Activated B cell treated with CpG ODN at 0.5 μM for 24 hours (primary cell): ENCODE results near the gene LGI2. TPM values are rescaled to one million over a fixed set of nuclear protein-coding genes. Genes with fewer than 3 reads are reported as not detected.

Source experiments
- ATAC-seq: fragments of 200-7000 bp; cut with Tn5 transposase; one replicate; pipeline ENCODE4 v1.10.0; 2021; ENCODE audit warnings: low read depth, mild to moderate bottlenecking, moderate library complexity
- CTCF ChIA-PET: fragments of 350-600 bp; sonication (Branson Sonifier 250); formaldehyde crosslinking; loops from one replicate; lab custom pipeline; 2021; ENCODE audit warnings: antibody characterized with exemption; lab: Charles Lee
- POLR2A ChIA-PET: fragments of 350-600 bp; sonication (Branson Sonifier 250); formaldehyde crosslinking; loops from one replicate; lab custom pipeline; 2021; ENCODE audit warnings: antibody characterized with exemption; lab: Charles Lee
- DNase-seq: peaks from one replicate; pipeline ENCODE4 v3.0.0; 2022
- H3K27ac Mint-ChIP-seq: one replicate; pipeline ENCODE4 v1.8.0; 2020; ENCODE audit warnings: mixed read lengths
- H3K27me3 Mint-ChIP-seq: one replicate; pipeline ENCODE4 v1.8.0; 2021; ENCODE audit warnings: mixed read lengths
- H3K36me3 Mint-ChIP-seq: one replicate; pipeline ENCODE4 v1.8.0; 2021; ENCODE audit warnings: low read depth, mixed read lengths
- H3K4me1 Mint-ChIP-seq: one replicate; pipeline ENCODE4 v1.8.0; 2021; ENCODE audit warnings: mixed read lengths
- H3K4me3 Mint-ChIP-seq: one replicate; pipeline ENCODE4 v1.8.0; 2020; ENCODE audit warnings: mild to moderate bottlenecking, mixed read lengths
- H3K9me3 Mint-ChIP-seq: one replicate; pipeline ENCODE4 v1.8.0; 2020; ENCODE audit warnings: mixed read lengths
- intact Hi-C: fragments of 100-400 bp; cut with micrococcal nuclease; formaldehyde crosslinking; loops from one replicate; pipeline ENCODE4 v1.15.1; 2024
- total RNA-seq: library from RNA; stranded (reverse); gene quantifications from 2 replicates; pipeline ENCODE4 v1.2.3, GENCODE V29; 2022
- TF ChIP-seq, protein P1 (sequence below): fragments of 200-600 bp; IDR thresholded peaks from one replicate; pipeline ENCODE4 v1.8.0; 2022; ENCODE audit warnings: antibody characterized with exemption, mild to moderate bottlenecking

Gene LGI2
- total RNA-seq, 1 donor from 2014 or later = not detected

DNA sequence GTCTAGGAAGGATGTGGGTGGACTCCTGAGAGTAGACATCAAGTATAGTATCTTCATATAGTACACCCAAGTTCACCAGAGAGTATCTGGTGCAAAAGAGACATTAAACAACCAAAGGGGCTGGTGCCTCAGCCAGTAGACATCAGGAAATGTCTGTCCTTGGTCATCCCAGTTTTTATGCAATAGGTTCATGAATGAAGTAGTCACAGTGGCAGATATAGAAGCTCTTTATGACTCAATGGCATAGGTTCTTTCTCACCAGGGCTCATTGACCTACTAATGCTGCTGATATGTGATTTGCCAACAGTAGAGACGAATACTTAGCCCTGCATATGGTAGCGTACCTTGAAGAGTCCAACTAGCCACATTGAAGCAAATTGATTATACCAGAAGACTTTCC is 72.9 kb downstream of the LGI2 start:
- Mint-ChIP-seq H3K36me3 (peaks cover 2% of the 10 kb centered on the region), H3K27ac (no peak overlapping the region), H3K9me3 (peaks cover 7% of the 10 kb centered on the region), H3K27me3 (peaks cover 5% of the 10 kb centered on the region), H3K4me1 (no peaks in the 10 kb centered on the region), H3K4me3 (no peak overlapping the region)
- DNase-seq = no peak
- TF ChIP-seq, protein P1, sequence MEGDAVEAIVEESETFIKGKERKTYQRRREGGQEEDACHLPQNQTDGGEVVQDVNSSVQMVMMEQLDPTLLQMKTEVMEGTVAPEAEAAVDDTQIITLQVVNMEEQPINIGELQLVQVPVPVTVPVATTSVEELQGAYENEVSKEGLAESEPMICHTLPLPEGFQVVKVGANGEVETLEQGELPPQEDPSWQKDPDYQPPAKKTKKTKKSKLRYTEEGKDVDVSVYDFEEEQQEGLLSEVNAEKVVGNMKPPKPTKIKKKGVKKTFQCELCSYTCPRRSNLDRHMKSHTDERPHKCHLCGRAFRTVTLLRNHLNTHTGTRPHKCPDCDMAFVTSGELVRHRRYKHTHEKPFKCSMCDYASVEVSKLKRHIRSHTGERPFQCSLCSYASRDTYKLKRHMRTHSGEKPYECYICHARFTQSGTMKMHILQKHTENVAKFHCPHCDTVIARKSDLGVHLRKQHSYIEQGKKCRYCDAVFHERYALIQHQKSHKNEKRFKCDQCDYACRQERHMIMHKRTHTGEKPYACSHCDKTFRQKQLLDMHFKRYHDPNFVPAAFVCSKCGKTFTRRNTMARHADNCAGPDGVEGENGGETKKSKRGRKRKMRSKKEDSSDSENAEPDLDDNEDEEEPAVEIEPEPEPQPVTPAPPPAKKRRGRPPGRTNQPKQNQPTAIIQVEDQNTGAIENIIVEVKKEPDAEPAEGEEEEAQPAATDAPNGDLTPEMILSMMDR = no peak
- CTCF ChIA-PET = interaction anchor here (1.5 kb wide), 1 partner anchor 22 kb away, joined by 6 read pairs; no protein-coding TSS in a partner anchor
- POLR2A ChIA-PET = no interaction called here
- intact Hi-C loops = no loop called here
- ATAC-seq = no peak

GRCh38 chr4:24956763-24957162 is 74.0 kb downstream of the LGI2 start:
- ChIA-PET CTCF (interaction anchor here (1.5 kb wide), 1 partner anchor 23 kb away, joined by 6 read pairs; no protein-coding TSS in a partner anchor), POLR2A (no interaction called here)
- ATAC-seq (no peak), DNase-seq (no peak)
- no peaks in the 10 kb centered on the region for H3K4me1 Mint-ChIP-seq
- peaks cover 2% of the 10 kb centered on the region for H3K36me3 Mint-ChIP-seq
- H3K27me3 Mint-ChIP-seq = peaks cover 8% of the 10 kb centered on the region
- H3K27ac Mint-ChIP-seq = no peak overlapping the region
- intact Hi-C loops = no loop called here
- H3K9me3 Mint-ChIP-seq = peaks cover 7% of the 10 kb centered on the region
- TF ChIP-seq, protein P1 = no peak
- H3K4me3 Mint-ChIP-seq = no peak overlapping the region

DNA sequence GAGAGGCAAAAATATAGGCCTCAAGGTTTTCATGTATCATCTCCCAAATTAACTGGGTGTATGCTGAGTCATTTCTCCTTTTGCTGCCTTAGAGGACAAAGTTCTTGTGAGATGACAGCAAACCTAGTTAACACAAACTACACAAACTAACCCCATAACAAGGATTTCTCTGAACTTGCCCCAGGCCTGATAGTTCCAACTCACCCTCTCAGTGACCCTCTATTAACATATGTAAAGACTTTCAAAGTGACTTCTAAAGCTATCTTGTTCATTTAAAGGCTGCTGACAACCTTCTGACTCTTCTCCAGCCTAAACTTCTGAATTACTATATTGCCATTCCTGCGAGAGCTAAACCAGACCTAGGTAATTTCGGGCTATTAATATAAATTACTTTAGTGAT is 74.7 kb downstream of the LGI2 start:
- Mint-ChIP-seq H3K27me3 (peaks cover 8% of the 10 kb centered on the region), H3K27ac (no peak overlapping the region), H3K4me1 (no peaks in the 10 kb centered on the region), H3K4me3 (no peak overlapping the region), H3K36me3 (peaks cover 2% of the 10 kb centered on the region), H3K9me3 (peaks cover 7% of the 10 kb centered on the region)
- ATAC-seq (no peak), DNase-seq (no peak)
- intact Hi-C loops = no loop called here
- POLR2A ChIA-PET = no interaction called here
- CTCF ChIA-PET = no interaction called here
- TF ChIP-seq, protein P1 = no peak

DNA sequence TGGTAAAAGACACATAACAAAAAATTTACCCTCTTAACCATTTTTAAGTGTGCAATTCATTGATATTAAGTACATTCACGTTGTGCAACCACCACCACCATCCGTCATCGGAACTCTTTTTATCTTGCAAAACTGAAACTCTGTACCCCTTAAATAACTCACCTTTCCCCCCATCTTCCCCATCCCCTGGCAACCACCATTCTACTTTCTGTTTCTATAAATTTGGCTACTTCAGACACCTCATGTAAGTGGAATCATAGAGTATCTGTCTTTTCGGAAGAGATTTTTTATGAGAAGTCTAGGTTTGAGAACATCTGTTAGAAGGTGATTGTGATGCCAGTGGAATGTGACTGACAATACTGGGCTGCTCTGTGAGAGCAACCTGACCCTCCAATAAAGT is 78.1 kb downstream of the LGI2 start:
- POLR2A ChIA-PET = no interaction called here
- Mint-ChIP-seq H3K27ac (no peak overlapping the region), H3K9me3 (peaks cover 5% of the 10 kb centered on the region), H3K4me3 (no peak overlapping the region), H3K36me3 (peaks cover 2% of the 10 kb centered on the region), H3K27me3 (peaks cover 5% of the 10 kb centered on the region), H3K4me1 (no peaks in the 10 kb centered on the region)
- TF ChIP-seq, protein P1 = no peak
- intact Hi-C loops = no loop called here
- ATAC-seq (no peak), DNase-seq (no peak)
- CTCF ChIA-PET = no interaction called here

DNA sequence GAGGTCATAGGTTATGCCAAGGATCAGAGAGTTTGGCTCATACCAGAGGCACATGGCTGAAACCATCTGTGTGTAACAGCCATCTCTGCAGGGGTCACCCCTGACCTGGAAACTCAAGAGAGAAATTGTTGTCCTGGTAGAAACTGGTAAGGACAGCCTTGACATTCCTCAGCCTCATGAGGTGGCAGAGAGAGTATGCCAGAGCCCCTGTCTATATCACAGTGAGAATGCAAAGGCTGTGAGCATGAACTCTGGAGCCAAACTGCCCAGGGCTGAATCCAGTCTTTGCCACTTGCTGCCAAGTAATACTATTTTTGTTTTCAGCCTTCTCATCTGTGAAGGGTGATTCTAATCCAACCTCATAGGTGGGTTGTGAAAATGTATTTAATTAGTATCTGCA is 80.8 kb downstream of the LGI2 start:
- ChIA-PET POLR2A (no interaction called here), CTCF (no interaction called here)
- H3K27me3 Mint-ChIP-seq = peaks cover 6% of the 10 kb centered on the region
- peaks cover 2% of the 10 kb centered on the region for H3K36me3 Mint-ChIP-seq
- H3K4me3 Mint-ChIP-seq = no peak overlapping the region
- peaks cover 7% of the 10 kb centered on the region for H3K9me3 Mint-ChIP-seq
- no peak for ATAC-seq
- H3K4me1 Mint-ChIP-seq = no peaks in the 10 kb centered on the region
- DNase-seq = no peak
- H3K27ac Mint-ChIP-seq = no peak overlapping the region
- intact Hi-C loops = no loop called here
- TF ChIP-seq, protein P1 = no peak

Other genes with a start within 250 kb of the LGI2 start
- gene SOD3, start 235.4 kb downstream of the LGI2 start, total RNA-seq = not detected in 2 replicates
- not detected in 2 replicates for gene CCDC149, start 117.9 kb downstream of the LGI2 start, total RNA-seq
- gene SEPSECS, start 129.5 kb upstream of the LGI2 start, total RNA-seq = 9.9 and 12.4 TPM in 2 replicates
- 14.8 and 14.9 TPM in 2 replicates for gene PI4K2B, start 203.1 kb upstream of the LGI2 start, total RNA-seq